HepG2 (cell line): Measurements from ENCODE around the gene CD300A. TPM values are rescaled to one million over a fixed set of nuclear protein-coding genes. Genes with fewer than 3 reads are reported as not detected.

Experiments used
- ATF2 ChIP-seq: sonication (generic); formaldehyde crosslinking; IDR thresholded peaks from 2 replicates; pipeline ENCODE4 v1.4.0; 2020; ENCODE audit warnings: missing genetic modification reagents
- CAMTA2 ChIP-seq: sonication (generic); formaldehyde crosslinking; IDR thresholded peaks from 2 replicates; pipeline ENCODE4 v1.4.0; 2020; ENCODE audit warnings: mild to moderate bottlenecking, missing genetic modification reagents, borderline replicate concordance
- FOSL2 ChIP-seq: sonication (generic); formaldehyde crosslinking; IDR thresholded peaks from 2 replicates; pipeline ENCODE4 v1.4.0; 2020; ENCODE audit warnings: missing genetic modification reagents
- MATR3 ChIP-seq: sonication (generic); formaldehyde crosslinking; IDR thresholded peaks from 2 replicates; pipeline ENCODE4 v1.4.0; 2020; ENCODE audit warnings: missing genetic modification reagents
- MEF2D ChIP-seq: sonication (generic); formaldehyde crosslinking; IDR thresholded peaks from 2 replicates; pipeline ENCODE4 v1.5.1; 2020; ENCODE audit warnings: mild to moderate bottlenecking, missing genetic modification reagents
- PATZ1 ChIP-seq: sonication (generic); formaldehyde crosslinking; IDR thresholded peaks from 2 replicates; pipeline ENCODE4 v1.4.0; 2020; ENCODE audit warnings: missing genetic modification reagents
- STAT5B ChIP-seq: sonication (generic); formaldehyde crosslinking; IDR thresholded peaks from 2 replicates; pipeline ENCODE4 v1.4.0; 2020; ENCODE audit warnings: missing genetic modification reagents
- UBTF ChIP-seq: sonication (generic); formaldehyde crosslinking; IDR thresholded peaks from 2 replicates; pipeline ENCODE4 v1.4.0; 2020; ENCODE audit warnings: mild to moderate bottlenecking, missing genetic modification reagents
- ZFP36 ChIP-seq: fragments of 150-350 bp; IDR thresholded peaks from 2 replicates; pipeline ENCODE4 v1.6.1; 2018; ENCODE audit warnings: borderline replicate concordance, low read length, low read depth; ENCODE audit not compliant: partially characterized antibody
- ZNF354B ChIP-seq: sonication (generic); formaldehyde crosslinking; IDR thresholded peaks from 2 replicates; pipeline ENCODE4 v1.8.0; 2022; ENCODE audit warnings: mild to moderate bottlenecking, missing genetic modification reagents
- ZNF383 ChIP-seq: sonication (generic); formaldehyde crosslinking; IDR thresholded peaks from 2 replicates; pipeline ENCODE4 v1.4.0; 2020; ENCODE audit warnings: missing genetic modification reagents, mild to moderate bottlenecking, borderline replicate concordance
- ZNF550 ChIP-seq: sonication (generic); formaldehyde crosslinking; IDR thresholded peaks from 2 replicates; pipeline ENCODE4 v1.4.0; 2020; ENCODE audit warnings: mild to moderate bottlenecking, missing genetic modification reagents, borderline replicate concordance
- ZNF572 ChIP-seq: sonication (generic); formaldehyde crosslinking; IDR thresholded peaks from 2 replicates; pipeline ENCODE4 v1.5.1; 2020; ENCODE audit warnings: mild to moderate bottlenecking, missing genetic modification reagents
- ZNF672 ChIP-seq: sonication (generic); formaldehyde crosslinking; IDR thresholded peaks from 2 replicates; pipeline ENCODE4 v1.8.1; 2022; ENCODE audit warnings: missing genetic modification reagents
- ZSCAN25 ChIP-seq: sonication (generic); formaldehyde crosslinking; IDR thresholded peaks from 2 replicates; pipeline ENCODE4 v1.8.0; 2022; ENCODE audit warnings: mild to moderate bottlenecking, missing genetic modification reagents
- polyA plus RNA-seq, 8 experiments: library from polyadenylated mRNA; depleted of rRNA in 3 of 8; stranded (reverse) in 7 of 8; unstranded in 1 of 8; fragments of >200 nt; fragmentation: Illumina TruSeq in 4 of 8; extraction: Trizol in 4 of 8; gene quantifications; 2 replicates each; pipeline versions ENCODE4 v1.2.1 to v1.2.3, GENCODE V29; 2011 to 2016; ENCODE audit warnings: low read depth in 4 of 8, missing spikeins in 1 of 8, mixed read lengths in 1 of 8; ENCODE audit not compliant: insufficient read depth in 1 of 8
- total RNA-seq, 5 experiments: library from RNA; depleted of rRNA; stranded (reverse); fragments of >200 nt; fragmentation: Illumina TruSeq; extraction: Trizol; gene quantifications; 2 replicates each; pipeline ENCODE4 v1.2.3, GENCODE V29; 2016; ENCODE audit warnings: low read depth in 1 of 5
- TF ChIP-seq, protein P1 (sequence below): sonication (generic); formaldehyde crosslinking; IDR thresholded peaks from 2 replicates; pipeline ENCODE4 v1.4.0; 2020; ENCODE audit warnings: low read depth, mild to moderate bottlenecking, missing genetic modification reagents
- TF ChIP-seq, protein P2 (sequence below): sonication (generic); formaldehyde crosslinking; IDR thresholded peaks from 2 replicates; pipeline ENCODE4 v1.8.1; 2023; ENCODE audit warnings: mild to moderate bottlenecking, missing genetic modification reagents
- TF ChIP-seq, protein P3 (sequence below): sonication (generic); formaldehyde crosslinking; IDR thresholded peaks from 2 replicates; pipeline ENCODE4 v1.4.0; 2020; ENCODE audit warnings: missing genetic modification reagents; ENCODE audit errors: not compliant biosample characterization

Gene CD300A
- total and polyA plus RNA-seq, 2 of the 13 experiments (the other 11 are each of a cell fraction or from before 2014, with no cell fraction given) = not detected

- TF ChIP-seq ATF2 (CRISPR knock-in tag) = no peak; the same call in none of the 2 replicates
- TF ChIP-seq MATR3 = no peak
- peak; percentile 74 for TF ChIP-seq FOSL2
- peak; percentile 82; the same call in 1 of the 2 replicates for TF ChIP-seq ZNF672 (CRISPR knock-in tag)
- TF ChIP-seq, protein P1, sequence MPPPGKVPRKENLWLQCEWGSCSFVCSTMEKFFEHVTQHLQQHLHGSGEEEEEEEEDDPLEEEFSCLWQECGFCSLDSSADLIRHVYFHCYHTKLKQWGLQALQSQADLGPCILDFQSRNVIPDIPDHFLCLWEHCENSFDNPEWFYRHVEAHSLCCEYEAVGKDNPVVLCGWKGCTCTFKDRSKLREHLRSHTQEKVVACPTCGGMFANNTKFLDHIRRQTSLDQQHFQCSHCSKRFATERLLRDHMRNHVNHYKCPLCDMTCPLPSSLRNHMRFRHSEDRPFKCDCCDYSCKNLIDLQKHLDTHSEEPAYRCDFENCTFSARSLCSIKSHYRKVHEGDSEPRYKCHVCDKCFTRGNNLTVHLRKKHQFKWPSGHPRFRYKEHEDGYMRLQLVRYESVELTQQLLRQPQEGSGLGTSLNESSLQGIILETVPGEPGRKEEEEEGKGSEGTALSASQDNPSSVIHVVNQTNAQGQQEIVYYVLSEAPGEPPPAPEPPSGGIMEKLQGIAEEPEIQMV = no peak; the same call in 1 of the 2 replicates
- TF ChIP-seq ZFP36 = no peak
- no peak for TF ChIP-seq ZNF572 (CRISPR knock-in tag)
- TF ChIP-seq PATZ1 (CRISPR knock-in tag) = peak; percentile 93
- no peak for TF ChIP-seq ZNF383 (CRISPR knock-in tag)
- peak; percentile 78; the same call in 1 of the 2 replicates for TF ChIP-seq ZSCAN25 (CRISPR knock-in tag)
- TF ChIP-seq, protein P2, sequence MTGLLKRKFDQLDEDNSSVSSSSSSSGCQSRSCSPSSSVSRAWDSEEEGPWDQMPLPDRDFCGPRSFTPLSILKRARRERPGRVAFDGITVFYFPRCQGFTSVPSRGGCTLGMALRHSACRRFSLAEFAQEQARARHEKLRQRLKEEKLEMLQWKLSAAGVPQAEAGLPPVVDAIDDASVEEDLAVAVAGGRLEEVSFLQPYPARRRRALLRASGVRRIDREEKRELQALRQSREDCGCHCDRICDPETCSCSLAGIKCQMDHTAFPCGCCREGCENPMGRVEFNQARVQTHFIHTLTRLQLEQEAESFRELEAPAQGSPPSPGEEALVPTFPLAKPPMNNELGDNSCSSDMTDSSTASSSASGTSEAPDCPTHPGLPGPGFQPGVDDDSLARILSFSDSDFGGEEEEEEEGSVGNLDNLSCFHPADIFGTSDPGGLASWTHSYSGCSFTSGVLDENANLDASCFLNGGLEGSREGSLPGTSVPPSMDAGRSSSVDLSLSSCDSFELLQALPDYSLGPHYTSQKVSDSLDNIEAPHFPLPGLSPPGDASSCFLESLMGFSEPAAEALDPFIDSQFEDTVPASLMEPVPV (CRISPR knock-in tag) = peak; percentile 96
- TF ChIP-seq CAMTA2 (CRISPR knock-in tag) = peak; percentile 98
- TF ChIP-seq STAT5B = no peak; the same call in 1 of the 2 replicates
- TF ChIP-seq, protein P3, sequence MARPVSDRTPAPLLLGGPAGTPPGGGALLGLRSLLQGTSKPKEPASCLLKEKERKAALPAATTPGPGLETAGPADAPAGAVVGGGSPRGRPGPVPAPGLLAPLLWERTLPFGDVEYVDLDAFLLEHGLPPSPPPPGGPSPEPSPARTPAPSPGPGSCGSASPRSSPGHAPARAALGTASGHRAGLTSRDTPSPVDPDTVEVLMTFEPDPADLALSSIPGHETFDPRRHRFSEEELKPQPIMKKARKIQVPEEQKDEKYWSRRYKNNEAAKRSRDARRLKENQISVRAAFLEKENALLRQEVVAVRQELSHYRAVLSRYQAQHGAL (CRISPR knock-in tag) = no peak
- peak; percentile 96 for TF ChIP-seq UBTF
- no peak for TF ChIP-seq ZNF354B (CRISPR knock-in tag)
- TF ChIP-seq MEF2D = peak; percentile 70; the same call in 1 of the 2 replicates
- no peak for TF ChIP-seq ZNF550 (CRISPR knock-in tag)
Measured at GRCh38 chr17:74431568-74432423, 34.6 kb upstream of the CD300A start, which contains the start of gene GPRC5C (continued).
